Fibroblast of mammary gland (primary cell): ENCODE data around the gene XYLT2.
A peak's percentile ranks its signal among the peaks of the same experiment; 100 is the strongest.

ENCODE experiments used
- DNase-seq: peaks from one replicate; pipeline ENCODE4 v3.0.0-alpha.2; 2010; ENCODE audit warnings: low read depth
- H3K4me3 ChIP-seq: 2 replicates; pipeline ENCODE4 v1.5.1; 2011; ENCODE audit warnings: low read depth, mild to moderate bottlenecking, low read length, moderate library complexity; ENCODE audit not compliant: control insufficient read depth
- TF ChIP-seq, protein P1 (sequence below): conservative IDR thresholded peaks from 2 replicates; pipeline ENCODE4 v1.5.1; 2011; ENCODE audit warnings: low read depth, low read length, inconsistent platforms; ENCODE audit not compliant: control insufficient read depth, insufficient read depth

Gene XYLT2

DNA sequence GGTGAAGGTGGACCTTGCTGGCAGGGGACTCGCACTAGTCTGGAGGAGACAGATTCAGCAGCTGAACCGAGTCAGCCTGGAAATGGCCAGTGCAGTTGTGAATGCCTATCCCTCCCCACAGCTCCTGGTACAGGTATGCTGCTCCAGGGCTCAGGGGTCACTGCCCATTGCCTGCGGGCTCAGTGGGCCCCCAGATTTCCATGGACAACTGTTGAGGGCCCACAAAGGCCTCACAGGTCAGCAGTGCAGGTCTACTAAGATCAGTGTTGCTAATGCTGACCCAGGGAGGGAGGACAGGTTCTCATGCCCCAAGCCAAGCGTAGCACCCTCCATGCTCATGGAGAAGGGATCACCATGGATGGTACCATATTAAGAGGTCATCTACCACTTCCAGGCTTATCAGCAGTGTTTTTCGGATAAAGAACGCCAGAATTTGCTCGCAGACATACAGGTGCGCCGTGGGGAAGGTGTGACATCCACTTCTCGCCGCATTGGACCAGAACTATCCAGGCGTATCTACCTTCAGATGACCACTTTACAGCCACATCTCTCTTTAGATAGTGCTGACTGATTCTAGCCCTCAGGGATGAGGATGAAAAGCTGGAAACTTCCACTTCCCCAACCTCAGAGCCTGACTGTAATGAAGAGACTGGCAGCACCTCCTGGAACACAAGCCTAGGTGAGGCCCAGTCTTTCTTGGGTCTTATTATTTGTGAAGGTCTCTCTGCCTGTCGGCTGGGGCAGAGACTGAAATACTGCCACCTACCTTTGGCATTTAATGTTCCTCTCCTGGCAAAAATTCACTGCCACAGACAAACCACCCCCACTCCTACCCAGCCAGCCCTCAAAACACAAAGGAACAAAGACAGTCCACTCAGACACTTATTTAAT is 34.7 kb downstream of the XYLT2 start:
- DNase-seq = no peak
- no peak overlapping the region for H3K4me3 ChIP-seq
- TF ChIP-seq, protein P1, sequence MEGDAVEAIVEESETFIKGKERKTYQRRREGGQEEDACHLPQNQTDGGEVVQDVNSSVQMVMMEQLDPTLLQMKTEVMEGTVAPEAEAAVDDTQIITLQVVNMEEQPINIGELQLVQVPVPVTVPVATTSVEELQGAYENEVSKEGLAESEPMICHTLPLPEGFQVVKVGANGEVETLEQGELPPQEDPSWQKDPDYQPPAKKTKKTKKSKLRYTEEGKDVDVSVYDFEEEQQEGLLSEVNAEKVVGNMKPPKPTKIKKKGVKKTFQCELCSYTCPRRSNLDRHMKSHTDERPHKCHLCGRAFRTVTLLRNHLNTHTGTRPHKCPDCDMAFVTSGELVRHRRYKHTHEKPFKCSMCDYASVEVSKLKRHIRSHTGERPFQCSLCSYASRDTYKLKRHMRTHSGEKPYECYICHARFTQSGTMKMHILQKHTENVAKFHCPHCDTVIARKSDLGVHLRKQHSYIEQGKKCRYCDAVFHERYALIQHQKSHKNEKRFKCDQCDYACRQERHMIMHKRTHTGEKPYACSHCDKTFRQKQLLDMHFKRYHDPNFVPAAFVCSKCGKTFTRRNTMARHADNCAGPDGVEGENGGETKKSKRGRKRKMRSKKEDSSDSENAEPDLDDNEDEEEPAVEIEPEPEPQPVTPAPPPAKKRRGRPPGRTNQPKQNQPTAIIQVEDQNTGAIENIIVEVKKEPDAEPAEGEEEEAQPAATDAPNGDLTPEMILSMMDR = peak; percentile 23

DNA sequence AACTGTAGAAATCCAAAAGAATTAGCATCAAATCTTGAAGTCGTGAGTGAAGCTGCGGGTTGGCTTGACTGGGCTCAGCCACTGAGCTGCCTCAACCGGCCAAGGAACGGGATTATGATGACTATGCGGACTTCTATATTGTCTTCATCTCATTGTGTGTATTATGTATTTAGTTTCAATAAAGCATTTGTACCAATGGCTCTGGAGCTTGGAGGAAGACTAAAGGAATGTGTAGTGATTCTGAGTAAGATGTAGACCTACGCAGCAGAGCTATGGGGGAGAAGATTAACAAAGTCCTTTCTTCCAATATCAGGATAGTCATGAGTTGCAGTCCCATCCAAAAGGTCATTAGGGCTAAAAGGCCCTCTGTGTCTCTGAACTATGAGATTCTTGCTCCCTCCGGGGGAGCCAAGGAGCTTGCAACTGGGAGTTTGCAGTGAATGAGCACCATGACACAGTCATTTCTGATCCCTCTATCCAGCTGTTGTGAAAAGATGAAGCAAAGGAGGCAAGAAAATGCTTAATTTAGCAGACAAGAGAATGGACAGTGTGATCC is 35.4 kb downstream of the XYLT2 start:
- no peak overlapping the region for H3K4me3 ChIP-seq
- TF ChIP-seq, protein P1 = no peak
- no peak for DNase-seq

DNA sequence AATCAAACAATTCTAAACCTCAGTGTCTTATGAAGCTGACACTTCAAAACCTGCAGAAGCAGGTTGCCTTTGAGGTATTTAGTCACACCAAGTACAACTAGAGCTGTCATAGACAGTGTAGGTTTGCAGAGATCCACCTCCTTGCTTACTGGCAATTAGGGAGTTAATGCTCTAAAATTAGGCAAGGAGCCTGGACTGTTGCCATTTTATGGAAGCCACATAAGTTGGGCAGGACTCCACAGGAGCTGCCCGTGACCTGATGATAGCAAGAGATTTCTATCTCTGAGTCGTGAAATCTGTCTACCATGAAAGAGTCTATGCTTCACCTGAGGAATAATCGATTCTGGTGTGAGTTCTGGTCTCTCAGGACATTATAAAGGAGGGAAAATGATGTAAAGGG is 36.0 kb downstream of the XYLT2 start:
- TF ChIP-seq, protein P1 = no peak
- peak; percentile 42 for DNase-seq
- no peak overlapping the region for H3K4me3 ChIP-seq

DNA sequence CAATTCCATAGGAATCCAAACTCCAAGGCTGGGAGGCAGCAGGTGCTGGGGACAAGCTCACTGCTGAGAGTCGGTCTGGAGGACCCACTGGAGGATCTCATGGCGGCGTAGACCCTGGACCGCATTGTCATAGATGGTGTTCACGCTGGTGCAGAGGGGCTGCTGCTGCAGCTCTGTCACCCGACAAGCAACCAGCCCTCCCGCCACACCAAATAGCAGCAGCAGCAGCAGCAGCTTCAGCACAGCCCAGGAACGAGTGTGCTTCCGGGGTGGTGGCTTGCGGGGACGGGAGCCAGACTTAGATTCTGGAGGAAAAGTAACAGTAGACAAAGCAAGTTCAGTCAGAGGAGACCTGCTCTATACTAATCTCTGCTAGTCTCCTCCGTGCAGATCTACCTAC is 37.0 kb downstream of the XYLT2 start:
- no peak overlapping the region for H3K4me3 ChIP-seq
- DNase-seq = no peak
- TF ChIP-seq, protein P1 = no peak

DNA sequence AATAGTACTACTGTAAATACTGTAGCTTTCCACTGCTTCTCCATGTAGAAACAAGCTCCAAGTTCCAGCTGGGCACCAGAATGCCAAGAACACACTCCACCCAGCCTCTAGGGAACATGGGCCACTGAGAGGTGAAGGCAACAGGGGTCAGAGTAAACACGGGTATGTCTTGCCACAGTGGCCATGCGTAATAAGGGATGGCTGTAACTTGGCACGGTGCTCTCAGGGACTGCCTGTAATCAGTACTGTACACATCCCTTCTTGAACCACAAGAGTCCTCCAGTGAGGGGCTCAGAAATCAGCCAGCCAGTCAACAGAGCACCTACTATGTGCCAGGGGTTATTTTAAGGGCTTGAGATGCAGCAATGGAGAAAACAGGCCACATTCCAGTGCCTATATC is 40.6 kb downstream of the XYLT2 start:
- DNase-seq = no peak
- no peak overlapping the region for H3K4me3 ChIP-seq

DNA sequence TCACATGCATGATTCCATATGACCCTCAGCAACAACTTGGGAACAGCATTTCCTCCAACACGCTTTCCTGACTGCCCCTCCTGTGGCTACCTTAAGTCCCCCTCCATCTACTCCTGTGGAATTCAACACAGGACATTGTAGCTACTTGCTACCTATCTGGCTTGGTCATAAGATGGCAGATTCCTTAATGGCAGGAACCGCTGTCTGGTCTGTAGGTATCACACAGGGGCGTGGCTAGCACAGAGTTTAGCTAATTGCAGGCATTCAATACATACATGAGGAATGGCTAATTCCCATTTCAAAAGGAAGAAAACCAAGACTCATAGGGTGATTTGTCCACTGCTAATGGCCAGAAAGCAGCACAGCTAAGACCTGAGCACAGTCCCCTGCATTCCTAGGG is 42.8 kb downstream of the XYLT2 start:
- TF ChIP-seq, protein P1 = no peak
- no peak for DNase-seq
- H3K4me3 ChIP-seq = no peak overlapping the region

More for the DNA sequence above, 40.6 kb downstream of the XYLT2 start:
- TF ChIP-seq, protein P1 = no peak
